Bronchial epithelial cell (primary cell): ENCODE measurements around the gene KL. TPM values are rescaled to one million over a fixed set of nuclear protein-coding genes. Genes with fewer than 3 reads are reported as not detected.

Source experiments
- DNase-seq: peaks from one replicate; pipeline ENCODE4 v3.0.0-alpha.2; 2010; ENCODE audit warnings: low read depth
- FAIRE-seq: peaks from 2 replicates; lab custom pipeline; 2011; peaks lifted over from hg19 to GRCh38; lab: Jason Lieb, UNC
- H3K27me3 ChIP-seq: 2 replicates; pipeline ENCODE4 v1.5.1; 2011; ENCODE audit warnings: low read length; ENCODE audit not compliant: control insufficient read depth, insufficient read depth
- H3K36me3 ChIP-seq: 2 replicates; pipeline ENCODE4 v1.5.1; 2011; ENCODE audit warnings: low read length; ENCODE audit not compliant: control insufficient read depth, insufficient read depth
- H3K4me3 ChIP-seq: 2 replicates; pipeline ENCODE4 v1.5.1; 2011; ENCODE audit warnings: mild to moderate bottlenecking, low read depth, low read length, control low read depth
- total RNA-seq: library from RNA; depleted of rRNA; stranded (reverse); fragments of >200 nt; gene quantifications from 2 replicates; pipeline ENCODE4 v1.2.1, GENCODE V29; 2014
- TF ChIP-seq, protein P1 (sequence below): IDR thresholded peaks from 2 replicates; pipeline ENCODE4 v1.5.1; 2011; ENCODE audit warnings: mild to moderate bottlenecking, moderate library complexity, low read length, control low read depth, inconsistent platforms; ENCODE audit not compliant: insufficient read depth, severe bottlenecking

KL gene
- total RNA-seq, 1 donor from 2014 or later: not detected

DNA sequence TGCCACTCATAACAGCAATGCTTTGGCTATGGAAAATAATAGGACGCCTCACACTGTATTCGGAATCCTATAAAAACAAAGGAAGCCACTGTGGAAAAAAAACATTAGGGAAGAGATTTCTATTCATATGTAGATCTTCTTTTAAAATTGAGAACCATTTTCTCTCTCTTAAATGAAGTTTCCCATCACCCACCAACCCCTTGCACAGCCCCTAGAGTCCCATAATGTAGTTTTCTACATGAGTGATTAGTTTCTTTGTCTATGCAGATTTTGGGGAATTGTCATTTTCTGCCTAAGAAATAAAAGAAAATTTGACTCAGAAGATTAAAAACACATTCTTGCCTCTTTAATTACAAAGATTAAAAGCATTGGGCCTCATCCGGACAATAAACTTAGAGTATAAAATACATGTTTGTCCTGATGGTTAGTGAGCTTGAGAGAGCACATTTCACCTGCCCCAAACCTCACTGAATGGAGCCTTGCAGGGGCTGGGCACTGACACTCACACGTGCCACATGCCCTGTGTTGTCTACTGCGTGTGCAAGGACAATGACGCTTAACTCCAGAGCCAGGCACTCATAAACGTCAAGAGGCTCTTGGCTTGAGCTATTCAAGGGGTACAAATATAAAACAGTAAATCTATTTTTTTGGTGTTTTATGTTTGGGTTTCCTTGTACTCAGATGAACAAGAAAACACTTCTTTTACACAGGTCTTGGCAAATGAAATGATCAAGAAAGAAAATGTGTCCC lies 40.0 kb upstream of the KL start:
- no peak for FAIRE-seq
- H3K27me3 ChIP-seq: peaks cover 7% of the 10 kb centered on the region
- TF ChIP-seq, protein P1, sequence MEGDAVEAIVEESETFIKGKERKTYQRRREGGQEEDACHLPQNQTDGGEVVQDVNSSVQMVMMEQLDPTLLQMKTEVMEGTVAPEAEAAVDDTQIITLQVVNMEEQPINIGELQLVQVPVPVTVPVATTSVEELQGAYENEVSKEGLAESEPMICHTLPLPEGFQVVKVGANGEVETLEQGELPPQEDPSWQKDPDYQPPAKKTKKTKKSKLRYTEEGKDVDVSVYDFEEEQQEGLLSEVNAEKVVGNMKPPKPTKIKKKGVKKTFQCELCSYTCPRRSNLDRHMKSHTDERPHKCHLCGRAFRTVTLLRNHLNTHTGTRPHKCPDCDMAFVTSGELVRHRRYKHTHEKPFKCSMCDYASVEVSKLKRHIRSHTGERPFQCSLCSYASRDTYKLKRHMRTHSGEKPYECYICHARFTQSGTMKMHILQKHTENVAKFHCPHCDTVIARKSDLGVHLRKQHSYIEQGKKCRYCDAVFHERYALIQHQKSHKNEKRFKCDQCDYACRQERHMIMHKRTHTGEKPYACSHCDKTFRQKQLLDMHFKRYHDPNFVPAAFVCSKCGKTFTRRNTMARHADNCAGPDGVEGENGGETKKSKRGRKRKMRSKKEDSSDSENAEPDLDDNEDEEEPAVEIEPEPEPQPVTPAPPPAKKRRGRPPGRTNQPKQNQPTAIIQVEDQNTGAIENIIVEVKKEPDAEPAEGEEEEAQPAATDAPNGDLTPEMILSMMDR: no peak
- DNase-seq: no peak
- H3K4me3 ChIP-seq: no peak overlapping the region
- H3K36me3 ChIP-seq: no peaks in the 10 kb centered on the region

DNA sequence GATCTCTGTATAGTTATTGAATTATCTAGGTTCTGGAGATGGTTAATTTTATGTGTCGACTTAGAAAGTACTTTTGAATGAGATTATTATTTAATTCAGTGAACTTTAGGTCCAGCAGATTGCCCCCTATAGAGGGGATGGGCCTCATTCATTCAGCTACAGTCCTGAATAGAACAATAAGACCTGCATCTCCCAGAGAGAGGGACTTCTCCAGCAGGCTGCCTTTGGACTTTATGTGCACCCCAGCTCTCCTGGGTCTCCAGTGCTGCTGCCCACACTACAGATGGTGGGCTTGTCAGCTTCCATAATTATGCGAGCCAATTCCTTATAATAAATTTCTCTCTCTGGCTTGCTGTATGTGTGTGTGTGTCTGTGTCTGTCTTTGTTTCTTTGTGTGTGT lies 39.3 kb upstream of the KL start:
- Histone ChIP-seq H3K4me3 (no peak overlapping the region), H3K27me3 (peaks cover 7% of the 10 kb centered on the region), H3K36me3 (no peaks in the 10 kb centered on the region)
- TF ChIP-seq, protein P1: no peak
- no peak for DNase-seq
- no peak for FAIRE-seq

DNA sequence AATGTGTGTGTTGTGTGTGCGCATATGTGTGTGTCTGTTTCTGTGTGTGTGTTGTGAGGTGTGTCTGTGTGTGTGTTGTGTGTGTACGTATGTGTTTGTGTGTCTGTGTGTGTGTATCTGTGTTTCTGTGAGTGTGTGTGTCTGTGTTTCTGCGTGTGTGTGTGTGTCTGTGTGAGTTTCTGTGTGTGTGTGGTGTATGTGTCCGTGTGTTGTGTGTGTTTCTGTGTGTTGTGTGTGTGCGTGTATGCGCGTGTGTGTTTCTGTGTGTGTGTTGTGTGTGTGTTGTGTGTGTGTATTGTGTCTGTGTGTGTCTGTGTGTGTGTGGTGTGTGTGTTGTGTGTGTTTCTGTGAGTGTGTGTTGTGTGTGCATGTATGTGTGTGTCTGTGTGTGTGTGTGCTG lies 38.9 kb upstream of the KL start:
- peak; percentile 68 for FAIRE-seq
- Histone ChIP-seq H3K4me3 (no peak overlapping the region), H3K36me3 (no peaks in the 10 kb centered on the region), H3K27me3 (peaks cover 7% of the 10 kb centered on the region)
- DNase-seq: no peak
- TF ChIP-seq, protein P1: no peak

DNA sequence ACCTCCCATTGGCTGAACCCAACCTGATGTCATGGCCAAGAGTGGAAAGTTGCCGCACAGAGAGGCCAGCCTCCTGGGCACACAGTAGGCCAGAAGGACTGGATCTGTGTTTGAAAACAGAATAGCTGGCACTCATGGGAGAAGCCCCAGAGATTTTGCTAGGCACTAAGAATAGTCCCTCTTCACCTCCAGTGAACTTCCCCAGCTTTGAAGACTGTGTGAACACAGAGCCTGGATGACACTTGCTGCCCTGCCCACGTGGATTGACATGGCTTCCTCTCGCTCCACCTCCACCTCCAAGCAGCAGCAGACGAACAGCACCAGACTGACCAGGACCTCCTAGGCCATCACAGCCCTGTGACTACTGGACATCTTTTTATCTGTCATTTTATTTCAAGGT lies 37.9 kb upstream of the KL start:
- no peak for FAIRE-seq
- H3K36me3 ChIP-seq: no peaks in the 10 kb centered on the region
- TF ChIP-seq, protein P1: no peak
- DNase-seq: no peak
- peaks cover 7% of the 10 kb centered on the region for H3K27me3 ChIP-seq
- no peak overlapping the region for H3K4me3 ChIP-seq

DNA sequence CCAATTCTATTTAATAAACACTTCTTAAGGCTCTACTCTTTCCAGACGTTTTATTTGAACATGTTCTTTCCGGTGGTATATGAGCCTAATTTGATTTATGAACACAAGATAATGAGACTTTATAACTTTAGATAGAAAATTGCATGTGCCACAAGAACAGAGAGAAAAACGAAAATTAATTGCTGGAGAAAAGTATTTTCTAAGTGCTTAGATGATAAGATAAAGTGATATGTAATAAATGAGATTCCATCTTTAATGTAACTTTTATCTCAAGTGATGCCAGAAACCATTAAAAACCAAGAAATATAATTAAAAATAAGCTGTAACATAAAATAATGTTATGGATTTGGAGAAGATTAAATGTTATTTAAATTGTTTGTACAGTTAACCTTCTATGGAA lies 33.2 kb upstream of the KL start:
- Histone ChIP-seq H3K27me3 (peaks cover 8% of the 10 kb centered on the region), H3K36me3 (no peaks in the 10 kb centered on the region), H3K4me3 (no peak overlapping the region)
- no peak for FAIRE-seq
- DNase-seq: no peak
- TF ChIP-seq, protein P1: no peak
